GM18519 (cell line): ENCODE results near the gene BROX.
"Not testable (repeated sequence)": the region's sequence is repeated elsewhere in the genome, so short reads cannot be mapped to it uniquely, and the experiment has no call there.

Experiments used
- ATAC-seq: cut with Tn5 transposase; IDR thresholded peaks from one replicate; pipeline ENCODE4 v1.9.1; 2021; ENCODE audit warnings: mild to moderate bottlenecking, moderate library complexity; ENCODE audit not compliant: unreplicated experiment, low FRiP score

BROX gene

DNA sequence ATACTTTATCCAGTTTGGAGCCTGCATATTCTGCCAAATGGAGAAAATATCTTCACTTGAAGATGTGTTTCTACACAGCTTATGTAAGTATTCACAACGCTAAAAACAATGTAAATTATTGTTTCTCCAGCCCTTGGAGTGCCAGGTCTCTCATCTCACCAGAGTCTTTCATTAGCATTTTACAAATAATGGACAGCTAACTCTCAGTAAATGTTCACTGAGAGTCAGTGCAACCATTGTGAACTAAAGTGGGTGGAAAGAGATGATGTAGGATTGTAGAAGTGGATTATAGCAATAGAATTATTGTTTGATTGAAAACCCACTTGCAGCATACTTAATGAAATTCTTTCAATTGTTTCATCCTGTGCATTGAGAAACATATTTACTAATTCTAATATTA, 16.4 kb downstream of the BROX start:
- ATAC-seq, result no peak

DNA sequence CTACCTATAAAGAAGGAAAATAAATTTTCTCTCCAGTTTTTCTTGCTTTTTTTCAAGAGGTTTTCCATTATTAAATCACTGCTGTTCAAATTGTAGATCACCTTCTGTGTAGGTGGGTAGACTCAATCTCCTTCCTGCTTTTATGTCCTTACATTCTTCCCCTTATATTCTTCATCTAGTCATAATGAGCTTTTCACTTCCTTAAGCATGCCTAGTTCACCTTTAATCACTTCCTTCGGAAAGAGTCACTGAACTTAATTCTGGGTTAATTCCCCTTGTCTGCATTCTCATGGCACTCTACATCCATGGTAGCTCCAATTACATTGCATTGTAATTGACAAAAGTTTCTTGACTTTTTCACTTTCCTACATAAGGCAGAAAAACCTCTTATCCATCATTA, 18.5 kb downstream of the BROX start:
- no peak for ATAC-seq

- peak; percentile 96 for ATAC-seq
Measured at GRCh38 chr1:222732216-222733159, 20.1 kb downstream of the BROX start.

- no peak for ATAC-seq
Measured at GRCh38 chr1:222734740-222735139, 22.4 kb downstream of the BROX start.

DNA sequence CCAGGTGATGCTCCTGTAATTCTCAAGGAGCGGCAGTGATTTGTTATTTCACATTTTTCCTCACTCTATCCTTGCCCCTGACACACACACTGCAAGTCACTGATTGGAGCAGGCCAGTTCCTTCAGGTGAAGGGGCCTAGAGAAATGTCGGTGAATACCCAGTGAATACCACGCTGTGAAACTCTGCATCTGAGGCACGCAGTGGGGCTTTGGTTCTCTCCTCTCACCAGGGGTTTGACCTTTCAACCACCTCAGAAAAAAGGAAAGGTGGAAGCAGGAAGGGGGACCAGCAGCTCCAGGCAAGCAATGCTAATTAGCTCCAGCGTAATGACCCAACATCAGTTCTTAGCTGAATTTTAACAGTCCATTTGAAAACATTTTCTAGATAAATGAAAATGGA, 24.1 kb downstream of the BROX start:
- no peak for ATAC-seq

GRCh38 chr1:222736972-222737371, 24.6 kb downstream of the BROX start, which contains the start of gene FAM177B:
FAM177B (plus strand) TSS chr1:222737202; CDS start chr1:222746546, 9,344 bp downstream.
- ATAC-seq, result no peak

DNA sequence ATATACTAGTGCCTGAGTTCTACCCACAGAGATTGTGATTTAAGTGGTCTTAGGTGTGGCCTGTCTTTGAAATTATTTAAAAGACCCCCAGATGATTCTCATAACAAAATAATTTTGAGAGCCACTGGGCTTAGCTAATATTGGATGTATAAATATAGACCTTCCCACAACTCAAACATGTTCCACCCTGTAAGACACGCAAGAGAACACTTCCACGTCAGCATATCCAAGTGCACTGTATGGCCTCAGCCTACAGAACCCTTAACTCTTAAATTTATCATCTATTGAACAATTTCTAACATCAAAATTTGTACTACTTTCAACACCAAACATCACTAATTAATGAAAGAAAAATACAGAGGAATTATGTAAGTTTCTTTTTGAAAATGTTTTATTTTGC, 27.1 kb downstream of the BROX start:
- ATAC-seq, result no peak

DNA sequence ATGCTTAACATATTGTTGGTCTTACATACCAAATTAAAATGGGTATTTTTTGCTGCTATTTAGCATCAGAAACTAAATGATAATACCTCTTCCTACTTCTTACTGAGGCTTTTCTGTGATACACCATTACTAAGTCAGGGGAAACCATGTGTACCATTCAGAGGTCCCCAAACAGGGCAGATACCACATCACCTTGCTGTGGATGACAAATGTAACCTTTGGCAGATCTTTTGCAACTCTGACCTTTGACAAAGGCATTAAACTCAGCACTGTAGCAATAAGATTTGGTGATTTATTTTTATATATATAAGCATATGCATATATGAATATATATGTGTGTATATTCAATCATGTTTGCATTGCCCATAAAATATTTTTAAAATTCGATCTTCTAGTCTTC, 27.6 kb downstream of the BROX start:
- ATAC-seq, result no peak

DNA sequence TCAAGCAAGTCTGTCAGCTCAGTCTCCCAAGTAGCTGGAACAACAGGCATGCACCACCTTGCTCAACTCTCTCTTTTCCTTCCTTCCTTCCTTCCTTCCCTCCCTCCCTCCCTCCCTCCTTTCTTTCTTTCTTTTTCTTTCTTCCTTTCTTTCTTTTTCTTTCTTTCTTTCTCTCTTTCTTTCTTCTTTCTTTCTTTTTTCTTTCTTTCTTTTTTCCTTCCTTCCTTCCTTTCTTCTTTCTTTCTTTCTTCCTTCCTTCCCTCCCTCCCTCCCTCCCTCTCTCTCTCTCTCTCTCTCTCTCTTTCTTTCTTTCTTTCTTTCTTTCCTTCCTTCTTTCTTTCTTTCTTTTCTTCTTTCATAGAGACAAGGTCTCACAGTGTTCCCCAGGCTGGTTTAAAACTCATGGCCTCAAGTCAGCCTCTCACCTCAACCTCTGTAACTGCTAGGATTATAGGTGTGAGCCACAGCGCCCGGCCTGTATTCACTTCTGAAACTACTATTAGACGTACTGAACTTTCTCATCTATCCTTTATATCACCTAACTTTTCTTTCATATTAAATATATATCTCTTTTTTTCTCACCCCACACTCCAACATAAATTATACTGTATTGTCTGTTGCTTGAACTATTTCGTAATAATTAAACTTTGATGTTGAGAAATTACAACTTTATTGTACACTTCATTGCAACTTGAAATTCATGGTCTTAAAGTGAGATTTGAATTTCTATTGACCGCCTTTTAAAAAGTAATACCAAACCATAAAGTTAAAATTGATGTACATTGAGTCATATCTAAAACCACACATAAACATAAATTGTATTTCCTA, 29.5 kb downstream of the BROX start:
- ATAC-seq, result not testable (repeated sequence)

DNA sequence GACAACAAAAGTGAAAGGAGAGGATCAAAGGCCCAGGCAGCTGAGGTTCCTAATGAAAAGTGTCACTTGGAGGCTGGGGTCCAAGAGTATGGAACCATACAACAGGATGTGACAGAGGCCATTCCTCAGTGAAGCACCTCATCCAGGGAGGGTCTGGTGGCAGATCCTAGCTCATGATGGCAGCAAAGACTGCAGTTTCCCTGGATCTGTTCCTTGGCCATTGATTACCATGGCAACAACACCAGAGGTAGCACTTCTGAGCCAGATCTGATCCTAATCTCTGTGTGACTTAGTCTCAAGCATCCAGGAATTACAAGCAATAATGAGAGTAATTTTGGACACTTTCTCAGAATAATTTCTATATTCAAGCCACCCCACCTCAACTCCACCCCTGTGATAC, 37.6 kb downstream of the BROX start:
- no peak for ATAC-seq

DNA sequence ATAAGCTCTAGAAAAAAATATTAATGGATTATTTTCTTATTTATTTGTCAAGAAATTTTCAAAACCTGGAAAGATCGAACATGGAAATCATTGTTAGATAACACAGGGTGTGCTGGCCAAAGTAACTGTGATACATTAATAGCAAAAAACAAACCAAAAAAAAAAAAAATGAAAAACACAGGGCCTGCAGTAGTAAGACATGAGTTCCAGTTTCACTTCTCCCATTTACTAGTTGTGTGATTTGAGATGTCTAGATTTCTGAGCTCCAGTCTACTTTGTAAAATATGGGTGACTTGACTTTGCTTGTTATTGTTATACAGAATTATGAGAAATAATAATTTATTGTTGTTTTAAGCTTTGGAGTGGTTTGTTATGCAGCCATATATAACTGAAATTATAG, 38.3 kb downstream of the BROX start:
- ATAC-seq, result peak; percentile 74

GRCh38 chr1:222751255-222751654, 38.9 kb downstream of the BROX start:
- ATAC-seq, result peak; percentile 11

GRCh38 chr1:222754366-222755139, 42.2 kb downstream of the BROX start:
- no peak for ATAC-seq

DNA sequence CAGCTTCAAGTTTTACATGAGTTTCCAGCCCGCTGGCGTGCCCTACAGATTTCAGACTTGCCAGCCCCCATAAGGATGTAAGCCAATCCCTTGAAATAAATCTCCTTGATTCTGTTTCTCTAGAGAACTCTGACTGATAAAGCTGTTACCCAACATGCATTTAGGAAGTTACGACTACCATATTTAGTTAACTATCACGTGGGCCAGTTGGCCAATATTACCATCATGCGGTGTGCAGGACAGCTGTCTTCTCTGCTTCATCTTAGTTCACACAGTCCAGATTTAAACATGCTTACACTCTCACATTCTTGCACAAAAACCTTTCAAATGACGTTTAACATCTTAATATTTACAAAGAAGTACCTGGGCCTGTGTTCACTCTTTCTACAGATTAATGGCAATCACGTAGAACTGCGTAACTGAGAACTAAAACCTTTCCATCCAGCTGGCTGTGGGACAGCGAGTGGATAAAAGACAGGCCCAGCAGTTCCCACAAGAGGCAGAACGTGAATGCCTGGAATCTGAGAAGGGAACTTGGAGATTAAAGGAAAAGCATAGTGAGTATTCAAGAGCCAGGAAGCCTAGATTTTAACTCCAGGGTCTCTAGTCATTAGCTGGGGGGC, 45.4 kb downstream of the BROX start:
- no peak for ATAC-seq

DNA sequence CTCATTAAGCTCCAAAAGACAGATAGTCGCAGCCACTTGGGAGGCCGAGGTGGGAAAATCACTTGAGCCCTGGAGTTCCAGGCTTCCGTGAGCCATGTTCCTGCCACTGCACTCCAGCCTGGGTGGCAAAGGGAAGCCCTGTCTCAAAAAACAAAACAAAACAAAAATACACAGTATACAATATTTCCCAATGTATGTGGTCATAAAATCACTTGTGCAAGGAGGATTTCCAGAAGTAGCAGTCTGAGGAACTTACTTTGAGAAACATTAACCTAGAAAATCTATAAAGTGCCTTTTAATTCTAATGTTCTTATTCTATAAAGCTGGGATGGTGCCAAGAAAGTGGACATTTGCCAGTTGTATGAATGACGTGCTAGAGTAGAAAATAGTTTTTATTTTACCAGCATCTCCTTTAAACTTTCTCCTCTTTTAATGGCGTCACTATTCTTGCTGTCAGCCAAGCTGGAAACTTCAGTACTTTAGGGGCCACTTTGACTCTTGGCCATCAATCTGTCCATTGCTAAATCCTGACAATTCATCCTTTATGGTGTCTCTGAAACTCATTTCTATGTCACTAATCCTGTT, 47.2 kb downstream of the BROX start:
- no peak for ATAC-seq

GRCh38 chr1:222761083-222761482, 48.7 kb downstream of the BROX start:
- ATAC-seq, result no peak

DNA sequence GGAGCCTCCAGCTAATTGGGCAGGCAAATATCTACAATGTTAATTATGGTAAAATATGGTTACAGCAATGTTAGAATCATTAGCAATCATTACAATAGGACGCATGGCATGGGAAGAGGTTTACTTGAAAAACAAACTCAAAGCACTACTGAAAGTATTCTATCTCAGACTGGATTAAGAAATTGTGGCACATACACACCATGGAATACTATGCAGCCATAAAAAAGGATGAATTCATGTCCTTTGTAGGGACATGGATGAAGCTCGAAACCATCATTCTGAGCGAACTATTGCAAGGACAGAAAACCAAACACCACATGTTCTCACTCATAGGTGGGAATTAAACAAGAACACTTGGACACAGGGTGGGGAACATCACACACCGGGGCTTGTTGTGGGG, 49.8 kb downstream of the BROX start:
- not testable (repeated sequence) for ATAC-seq

- no peak for ATAC-seq
Measured at GRCh38 chr1:222767152-222767571, 54.8 kb downstream of the BROX start.

GRCh38 chr1:222768592-222768991, 56.2 kb downstream of the BROX start:
- no peak for ATAC-seq

DNA sequence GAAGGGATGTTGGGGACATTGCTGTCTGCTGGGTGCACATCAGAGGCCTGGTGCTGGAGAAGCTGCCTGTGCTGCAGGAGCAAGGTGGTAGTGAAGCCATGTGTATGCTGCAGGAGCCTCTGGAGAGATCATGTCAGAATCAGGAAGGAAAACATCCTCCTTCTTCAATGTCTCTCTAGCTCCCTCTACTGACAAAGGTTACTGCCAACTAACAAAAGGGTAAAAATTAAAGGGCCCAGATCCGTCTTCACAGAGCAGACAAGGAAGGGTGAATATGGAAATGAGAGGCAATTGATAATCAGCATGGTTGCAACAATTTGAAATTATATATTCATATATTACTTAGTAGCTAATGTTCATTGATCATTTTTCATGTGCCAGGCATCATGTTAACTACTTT, 56.8 kb downstream of the BROX start:
- ATAC-seq, result no peak
